ENCODE measurements around the gene ATP10B. TPM values are rescaled to one million over a fixed set of nuclear protein-coding genes. Genes with fewer than 3 reads are reported as not detected.

The ATP10B gene
- total RNA-seq, 1 donor from 2014 or later, result not detected

GRCh38 chr5:160703547-160704189 lies 148.3 kb downstream of the ATP10B start:
- no peaks in the 10 kb centered on the region for H3K27me3 ChIP-seq (ENCODE audit: low read depth)
- intact Hi-C loops (cut with micrococcal nuclease), result no loop called here
- H3K4me1 ChIP-seq, result no peaks in the 10 kb centered on the region
- H3K9me3 ChIP-seq (replicated peaks), result peaks cover 15% of the 10 kb centered on the region
- no peak for TF ChIP-seq CTCF (IDR thresholded peaks at IDR 0.05; ENCODE audit: borderline replicate concordance)
- no peak overlapping the region for H3K27ac ChIP-seq (replicated peaks)
- H3K36me3 ChIP-seq, result no peaks in the 10 kb centered on the region
- no peak overlapping the region for H3K4me3 ChIP-seq
- no peak for DNase-seq

GRCh38 chr5:160702934-160703333 lies 149.1 kb downstream of the ATP10B start:
- Histone ChIP-seq H3K9me3 (replicated peaks) (peaks cover 15% of the 10 kb centered on the region), H3K4me1 (no peaks in the 10 kb centered on the region), H3K27ac (replicated peaks) (no peak overlapping the region), H3K4me3 (no peak overlapping the region), H3K27me3 (ENCODE audit: low read depth) (no peaks in the 10 kb centered on the region), H3K36me3 (no peaks in the 10 kb centered on the region)
- no peak for TF ChIP-seq CTCF (IDR thresholded peaks at IDR 0.05; ENCODE audit: borderline replicate concordance)
- DNase-seq, result no peak
- intact Hi-C loops (cut with micrococcal nuclease), result no loop called here

GRCh38 chr5:160702311-160702803 lies 149.7 kb downstream of the ATP10B start:
- H3K27ac ChIP-seq (replicated peaks), result no peak overlapping the region
- H3K36me3 ChIP-seq, result no peaks in the 10 kb centered on the region
- intact Hi-C loops (cut with micrococcal nuclease), result no loop called here
- H3K9me3 ChIP-seq (replicated peaks), result peaks cover 15% of the 10 kb centered on the region
- H3K4me3 ChIP-seq, result no peak overlapping the region
- no peak for TF ChIP-seq CTCF (IDR thresholded peaks at IDR 0.05; ENCODE audit: borderline replicate concordance)
- no peaks in the 10 kb centered on the region for H3K4me1 ChIP-seq
- H3K27me3 ChIP-seq (ENCODE audit: low read depth), result no peaks in the 10 kb centered on the region
- DNase-seq, result no peak

GRCh38 chr5:160701403-160701802 lies 150.6 kb downstream of the ATP10B start:
- no peaks in the 10 kb centered on the region for H3K4me1 ChIP-seq
- intact Hi-C loops (cut with micrococcal nuclease), result no loop called here
- no peak overlapping the region for H3K27ac ChIP-seq (replicated peaks)
- H3K9me3 ChIP-seq (replicated peaks), result peaks cover 15% of the 10 kb centered on the region
- H3K4me3 ChIP-seq, result no peak overlapping the region
- H3K27me3 ChIP-seq (ENCODE audit: low read depth), result no peaks in the 10 kb centered on the region
- DNase-seq, result no peak
- no peak for TF ChIP-seq CTCF (IDR thresholded peaks at IDR 0.05; ENCODE audit: borderline replicate concordance)
- no peaks in the 10 kb centered on the region for H3K36me3 ChIP-seq

GRCh38 chr5:160699301-160699700 lies 152.7 kb downstream of the ATP10B start:
- TF ChIP-seq CTCF (IDR thresholded peaks at IDR 0.05; ENCODE audit: borderline replicate concordance), result no peak
- H3K27ac ChIP-seq (replicated peaks), result no peak overlapping the region
- peaks cover 4% of the 10 kb centered on the region for H3K9me3 ChIP-seq (replicated peaks)
- no peak for DNase-seq
- H3K4me3 ChIP-seq, result no peak overlapping the region
- H3K4me1 ChIP-seq, result no peaks in the 10 kb centered on the region
- no peaks in the 10 kb centered on the region for H3K27me3 ChIP-seq (ENCODE audit: low read depth)
- intact Hi-C loops (cut with micrococcal nuclease), result no loop called here
- H3K36me3 ChIP-seq, result no peaks in the 10 kb centered on the region
